K562 (cell line): ENCODE results near the gene RNF224. TPM values are rescaled to one million over a fixed set of nuclear protein-coding genes. Genes with fewer than 3 reads are reported as not detected.

Experiments used
- BHLHE40 ChIP-seq: IDR thresholded peaks from 2 replicates; pipeline ENCODE4 v1.6.1; 2011; ENCODE audit warnings: low read length, improper control_type of control experiment
- CXXC5 ChIP-seq: fragments of 250-450 bp; sonication (Bioruptor Pico); IDR thresholded peaks from 2 replicates; pipeline ENCODE4 v1.8.0; 2022; ENCODE audit warnings: inconsistent platforms, mild to moderate bottlenecking, moderate library complexity
- ESRRA ChIP-seq: fragments of 450-650 bp; IDR thresholded peaks from 2 replicates; pipeline ENCODE4 v1.6.1; 2014; ENCODE audit warnings: low read depth, mild to moderate bottlenecking, moderate library complexity, borderline replicate concordance
- HNRNPLL ChIP-seq: fragments of 200-400 bp; formaldehyde crosslinking; IDR thresholded peaks from 2 replicates; pipeline ENCODE4 v1.6.1; 2017; ENCODE audit warnings: low read length, low read depth, mild to moderate bottlenecking; ENCODE audit not compliant: poor library complexity, severe bottlenecking
- KDM5B ChIP-seq: fragments of 200-600 bp; sonication (generic); IDR thresholded peaks from 2 replicates; pipeline ENCODE4 v1.6.1; 2012; ENCODE audit warnings: low read depth, mild to moderate bottlenecking, moderate library complexity, low read length, control low read depth, inconsistent platforms; ENCODE audit not compliant: insufficient replicate concordance
- NRF1 ChIP-seq, 2 experiments: fragments of 450-650 bp; IDR thresholded peaks in 1 of 2; conservative IDR thresholded peaks in 1 of 2; 2 replicates each; pipeline ENCODE4 v1.6.1; 2014; ENCODE audit warnings: mild to moderate bottlenecking in 2 of 2
- POLR2A ChIP-seq: fragments of 450-650 bp; conservative IDR thresholded peaks from 2 replicates; pipeline ENCODE4 v1.6.1; 2016
- SIN3B ChIP-seq: fragments of 450-650 bp; IDR thresholded peaks from 2 replicates; pipeline ENCODE4 v1.6.1; 2017; ENCODE audit warnings: low read depth, mild to moderate bottlenecking, moderate library complexity
- ZEB2 ChIP-seq: fragments of 450-650 bp; IDR thresholded peaks from 2 replicates; pipeline ENCODE4 v1.6.1; 2016
- ZNF253 ChIP-seq: fragments of 250-450 bp; sonication (Bioruptor Pico); conservative IDR thresholded peaks from 2 replicates; pipeline ENCODE4 v1.6.1; 2021; ENCODE audit warnings: mild to moderate bottlenecking
- polyA plus RNA-seq, 8 experiments: library from polyadenylated mRNA; depleted of rRNA in 4 of 8; stranded (reverse) in 5 of 8; unstranded in 3 of 8; fragments of >200 nt; fragmentation: Nextera tagmentation in 2 of 8; fragmentation: Illumina TruSeq in 1 of 8; extraction: Ambion mirVana in 2 of 8; extraction: Trizol in 1 of 8; gene quantifications; 2 replicates each; pipeline versions ENCODE4 v1.2.1 to v1.2.3, GENCODE V29; 2011 to 2014; ENCODE audit warnings: inconsistent platforms in 1 of 8, missing spikeins in 1 of 8
- total RNA-seq, 7 experiments: library from RNA; depleted of rRNA in 6 of 7; stranded (reverse); fragments of >200 nt in 6 of 7; fragmentation: Illumina TruSeq in 2 of 7; extraction: Trizol in 2 of 7; gene quantifications; 2 replicates each; pipeline versions ENCODE4 v1.2.1 to v1.2.3, GENCODE V29; 2011 to 2021; ENCODE audit warnings: low replicate concordance in 1 of 7
- TF ChIP-seq, protein P1 (sequence below), 3 experiments: IDR thresholded peaks in 2 of 3; conservative IDR thresholded peaks in 1 of 3; 2 replicates each; pipeline ENCODE4 v1.5.1; 2011 to 2012; ENCODE audit warnings: low read length in 3 of 3, mild to moderate bottlenecking in 3 of 3, control low read depth in 2 of 3, improper control_type of control experiment in 1 of 3, inconsistent platforms in 1 of 3, low read depth in 1 of 3, mixed read lengths in 1 of 3, moderate library complexity in 1 of 3; ENCODE audit not compliant: insufficient read depth in 2 of 3
- TF ChIP-seq, protein P2 (sequence below), 3 experiments: fragments of 200-800 bp in 1 of 3; fragments of 250-450 bp in 1 of 3; fragments of 450-650 bp in 1 of 3; sonication (Bioruptor Pico) in 1 of 3; sonication (Bioruptor generic) in 1 of 3; formaldehyde crosslinking in 1 of 3; IDR thresholded peaks; 2 replicates each; pipeline versions ENCODE4 v1.6.1 to v1.8.0; 2016 to 2022; ENCODE audit warnings: mild to moderate bottlenecking in 2 of 3, missing genetic modification characterization in 2 of 3, missing compliant biosample characterization in 1 of 3, moderate library complexity in 1 of 3
- TF ChIP-seq, protein P3 (sequence below), 2 experiments: fragments of 450-650 bp; conservative IDR thresholded peaks; 2 replicates each; pipeline ENCODE4 v1.6.1; 2017; ENCODE audit warnings: mild to moderate bottlenecking in 2 of 2, moderate library complexity in 2 of 2
- TF ChIP-seq, protein P4 (sequence below): fragments of 450-650 bp; formaldehyde crosslinking; IDR thresholded peaks from 2 replicates; pipeline ENCODE4 v1.4.0; 2020; ENCODE audit warnings: mild to moderate bottlenecking, moderate library complexity

RNF224 gene
- total and polyA plus RNA-seq, 9 of the 15 experiments (the other 6 are each of a cell fraction or from before 2014, with no cell fraction given): not detected

DNA sequence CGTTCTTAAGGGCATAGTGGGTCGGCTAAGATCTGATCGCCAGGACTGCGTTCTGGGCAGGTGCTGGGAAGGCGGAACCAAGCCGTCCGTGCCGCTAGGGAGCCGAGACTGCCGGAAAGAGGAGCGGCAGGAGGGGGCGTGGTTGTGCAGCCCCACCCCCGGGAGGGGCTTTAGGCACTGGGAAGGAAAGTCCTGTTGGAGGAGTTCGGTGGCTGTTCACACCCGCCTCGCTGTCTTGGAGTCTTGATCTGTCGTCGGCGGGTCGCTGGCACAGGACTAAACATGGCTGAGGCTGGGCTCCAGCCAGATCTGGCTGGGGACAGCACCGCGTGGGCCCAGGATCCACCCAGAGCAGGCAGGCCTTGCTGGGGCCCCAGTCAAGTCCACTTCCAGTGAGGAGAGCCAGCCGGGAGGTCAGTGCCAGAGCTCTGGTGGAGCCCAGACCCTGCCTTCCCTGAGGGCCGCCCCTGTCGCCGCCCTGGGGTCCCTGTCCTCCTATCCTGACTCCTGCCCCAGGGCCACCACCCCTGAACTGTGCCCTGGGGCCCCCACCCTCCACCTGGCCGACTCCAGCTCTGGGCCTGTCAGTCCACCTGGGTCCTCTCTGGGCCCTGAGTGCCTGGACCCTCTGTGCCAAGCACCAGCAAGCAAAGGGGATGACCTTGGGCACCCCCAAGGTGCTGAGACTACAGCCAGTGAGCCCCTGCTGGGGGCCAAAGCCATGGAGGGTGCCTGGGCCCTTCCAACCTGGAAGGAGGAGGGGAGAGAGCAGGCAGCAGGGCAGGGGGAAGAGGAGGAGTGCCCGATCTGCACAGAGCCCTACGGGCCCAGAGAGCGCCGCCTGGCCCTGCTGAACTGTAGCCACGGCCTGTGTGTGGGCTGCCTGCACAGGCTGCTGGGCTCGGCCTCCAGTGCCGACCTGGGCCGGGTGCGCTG, 9.8 kb upstream of the RNF224 start (continued):
- TF ChIP-seq, protein P1, sequence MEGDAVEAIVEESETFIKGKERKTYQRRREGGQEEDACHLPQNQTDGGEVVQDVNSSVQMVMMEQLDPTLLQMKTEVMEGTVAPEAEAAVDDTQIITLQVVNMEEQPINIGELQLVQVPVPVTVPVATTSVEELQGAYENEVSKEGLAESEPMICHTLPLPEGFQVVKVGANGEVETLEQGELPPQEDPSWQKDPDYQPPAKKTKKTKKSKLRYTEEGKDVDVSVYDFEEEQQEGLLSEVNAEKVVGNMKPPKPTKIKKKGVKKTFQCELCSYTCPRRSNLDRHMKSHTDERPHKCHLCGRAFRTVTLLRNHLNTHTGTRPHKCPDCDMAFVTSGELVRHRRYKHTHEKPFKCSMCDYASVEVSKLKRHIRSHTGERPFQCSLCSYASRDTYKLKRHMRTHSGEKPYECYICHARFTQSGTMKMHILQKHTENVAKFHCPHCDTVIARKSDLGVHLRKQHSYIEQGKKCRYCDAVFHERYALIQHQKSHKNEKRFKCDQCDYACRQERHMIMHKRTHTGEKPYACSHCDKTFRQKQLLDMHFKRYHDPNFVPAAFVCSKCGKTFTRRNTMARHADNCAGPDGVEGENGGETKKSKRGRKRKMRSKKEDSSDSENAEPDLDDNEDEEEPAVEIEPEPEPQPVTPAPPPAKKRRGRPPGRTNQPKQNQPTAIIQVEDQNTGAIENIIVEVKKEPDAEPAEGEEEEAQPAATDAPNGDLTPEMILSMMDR (IDR thresholded peaks at IDR 0.05 in 2 of 3, conservative IDR thresholded peaks at IDR 0.05 in 1 of 3; ENCODE audit: insufficient read depth in 2 of 3, low read depth in 1 of 3, low read length in 3 of 3): peak in 1 of 3 experiments; percentile 27; a peak in 2 of 6 replicates
- TF ChIP-seq POLR2A (peak; percentile 70), ZEB2 (0 out of 2 replicates have a peak, but pooled peaks have one; percentile 31), ZNF253 (CRISPR knock-in tag) (no peak), ESRRA (0 out of 2 replicates have a peak, but pooled peaks have one; percentile 18), HNRNPLL (peak; percentile 31), NRF1 (conservative IDR thresholded peaks at IDR 0.05 in 1 of 2, IDR thresholded peaks at IDR 0.05 in 1 of 2) (peak; percentile 58 to 59; a peak in 3 of 4 replicates), BHLHE40 (peak; percentile 83), KDM5B (peak; percentile 56), SIN3B (peak; percentile 36; the same call in 1 of the 2 replicates), CXXC5 (CRISPR knock-in tag) (peak; percentile 70)
- TF ChIP-seq, protein P2, sequence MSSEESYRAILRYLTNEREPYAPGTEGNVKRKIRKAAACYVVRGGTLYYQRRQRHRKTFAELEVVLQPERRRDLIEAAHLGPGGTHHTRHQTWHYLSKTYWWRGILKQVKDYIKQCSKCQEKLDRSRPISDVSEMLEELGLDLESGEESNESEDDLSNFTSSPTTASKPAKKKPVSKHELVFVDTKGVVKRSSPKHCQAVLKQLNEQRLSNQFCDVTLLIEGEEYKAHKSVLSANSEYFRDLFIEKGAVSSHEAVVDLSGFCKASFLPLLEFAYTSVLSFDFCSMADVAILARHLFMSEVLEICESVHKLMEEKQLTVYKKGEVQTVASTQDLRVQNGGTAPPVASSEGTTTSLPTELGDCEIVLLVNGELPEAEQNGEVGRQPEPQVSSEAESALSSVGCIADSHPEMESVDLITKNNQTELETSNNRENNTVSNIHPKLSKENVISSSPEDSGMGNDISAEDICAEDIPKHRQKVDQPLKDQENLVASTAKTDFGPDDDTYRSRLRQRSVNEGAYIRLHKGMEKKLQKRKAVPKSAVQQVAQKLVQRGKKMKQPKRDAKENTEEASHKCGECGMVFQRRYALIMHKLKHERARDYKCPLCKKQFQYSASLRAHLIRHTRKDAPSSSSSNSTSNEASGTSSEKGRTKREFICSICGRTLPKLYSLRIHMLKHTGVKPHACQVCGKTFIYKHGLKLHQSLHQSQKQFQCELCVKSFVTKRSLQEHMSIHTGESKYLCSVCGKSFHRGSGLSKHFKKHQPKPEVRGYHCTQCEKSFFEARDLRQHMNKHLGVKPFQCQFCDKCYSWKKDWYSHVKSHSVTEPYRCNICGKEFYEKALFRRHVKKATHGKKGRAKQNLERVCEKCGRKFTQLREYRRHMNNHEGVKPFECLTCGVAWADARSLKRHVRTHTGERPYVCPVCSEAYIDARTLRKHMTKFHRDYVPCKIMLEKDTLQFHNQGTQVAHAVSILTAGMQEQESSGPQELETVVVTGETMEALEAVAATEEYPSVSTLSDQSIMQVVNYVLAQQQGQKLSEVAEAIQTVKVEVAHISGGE (CRISPR knock-in tag; IDR thresholded peaks at IDR 0.05): peak; percentile 44 to 96 (median 81); a peak in 4 of 6 replicates
- TF ChIP-seq, protein P3, sequence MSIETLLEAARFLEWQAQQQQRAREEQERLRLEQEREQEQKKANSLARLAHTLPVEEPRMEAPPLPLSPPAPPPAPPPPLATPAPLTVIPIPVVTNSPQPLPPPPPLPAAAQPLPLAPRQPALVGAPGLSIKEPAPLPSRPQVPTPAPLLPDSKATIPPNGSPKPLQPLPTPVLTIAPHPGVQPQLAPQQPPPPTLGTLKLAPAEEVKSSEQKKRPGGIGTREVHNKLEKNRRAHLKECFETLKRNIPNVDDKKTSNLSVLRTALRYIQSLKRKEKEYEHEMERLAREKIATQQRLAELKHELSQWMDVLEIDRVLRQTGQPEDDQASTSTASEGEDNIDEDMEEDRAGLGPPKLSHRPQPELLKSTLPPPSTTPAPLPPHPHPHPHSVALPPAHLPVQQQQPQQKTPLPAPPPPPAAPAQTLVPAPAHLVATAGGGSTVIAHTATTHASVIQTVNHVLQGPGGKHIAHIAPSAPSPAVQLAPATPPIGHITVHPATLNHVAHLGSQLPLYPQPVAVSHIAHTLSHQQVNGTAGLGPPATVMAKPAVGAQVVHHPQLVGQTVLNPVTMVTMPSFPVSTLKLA (conservative IDR thresholded peaks at IDR 0.05): peak in 1 of 2 experiments; percentile 67; a peak in 1 of 4 replicates
- TF ChIP-seq, protein P4, sequence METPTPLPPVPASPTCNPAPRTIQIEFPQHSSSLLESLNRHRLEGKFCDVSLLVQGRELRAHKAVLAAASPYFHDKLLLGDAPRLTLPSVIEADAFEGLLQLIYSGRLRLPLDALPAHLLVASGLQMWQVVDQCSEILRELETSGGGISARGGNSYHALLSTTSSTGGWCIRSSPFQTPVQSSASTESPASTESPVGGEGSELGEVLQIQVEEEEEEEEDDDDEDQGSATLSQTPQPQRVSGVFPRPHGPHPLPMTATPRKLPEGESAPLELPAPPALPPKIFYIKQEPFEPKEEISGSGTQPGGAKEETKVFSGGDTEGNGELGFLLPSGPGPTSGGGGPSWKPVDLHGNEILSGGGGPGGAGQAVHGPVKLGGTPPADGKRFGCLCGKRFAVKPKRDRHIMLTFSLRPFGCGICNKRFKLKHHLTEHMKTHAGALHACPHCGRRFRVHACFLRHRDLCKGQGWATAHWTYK (CRISPR knock-in tag): 0 out of 2 replicates have a peak, but pooled peaks have one; percentile 38
